ENCODE measurements around the gene MYO1A.

GRCh38 chr12:57040211-57040610 lies 9.7 kb downstream of the MYO1A start:
- TF ChIP-seq POLR2A (IDR thresholded peaks at IDR 0.05) (no peak), CTCF (IDR thresholded peaks at IDR 0.05) (no peak), POLR2AphosphoS5 (IDR thresholded peaks at IDR 0.05) (no peak)

All from stomach (tissue), 4 donors.